NAMALWA (cell line): Measurements from ENCODE around the gene ANKRD13D.
"Not testable (repeated sequence)": the region's sequence is repeated elsewhere in the genome, so short reads cannot be mapped to it uniquely, and the experiment has no call there.

Experiments
- DNase-seq: peaks from one replicate; pipeline ENCODE4 v3.0.0-alpha.2; 2015; ENCODE audit warnings: low spot score

The ANKRD13D gene

DNA sequence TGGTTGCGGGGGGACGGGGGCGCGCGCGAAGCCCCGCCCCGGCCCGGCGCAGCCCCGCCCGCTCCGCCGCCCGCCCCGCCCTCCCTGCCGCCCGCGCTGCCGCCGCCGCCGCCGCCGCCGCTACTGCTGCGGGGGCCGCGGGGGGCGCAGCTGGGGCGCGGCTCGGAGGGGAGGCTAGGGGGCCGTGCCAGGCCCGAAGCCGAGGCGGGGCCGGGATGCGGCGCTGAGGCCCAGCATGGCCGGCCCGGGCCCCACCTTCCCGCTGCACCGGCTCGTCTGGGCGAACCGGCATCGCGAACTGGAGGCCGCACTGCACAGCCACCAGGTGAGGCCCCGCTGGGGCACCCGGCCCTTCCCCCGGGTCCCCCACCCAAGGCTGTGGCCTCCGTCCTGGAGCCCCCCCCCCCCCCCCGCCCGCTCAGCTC lies at the start of gene ANKRD13D:
Gene ANKRD13D (plus strand): TSS at position 78 of the 425 bp plus-strand sequence. CDS start 158 bp downstream, at position 236.
- no peak for DNase-seq

GRCh38 chr11:67239783-67240575 lies 49.1 kb upstream of the ANKRD13D start:
- peak; percentile 98 for DNase-seq

GRCh38 chr11:67240576-67241389 lies 48.3 kb upstream of the ANKRD13D start:
- DNase-seq = peak; percentile 91

DNA sequence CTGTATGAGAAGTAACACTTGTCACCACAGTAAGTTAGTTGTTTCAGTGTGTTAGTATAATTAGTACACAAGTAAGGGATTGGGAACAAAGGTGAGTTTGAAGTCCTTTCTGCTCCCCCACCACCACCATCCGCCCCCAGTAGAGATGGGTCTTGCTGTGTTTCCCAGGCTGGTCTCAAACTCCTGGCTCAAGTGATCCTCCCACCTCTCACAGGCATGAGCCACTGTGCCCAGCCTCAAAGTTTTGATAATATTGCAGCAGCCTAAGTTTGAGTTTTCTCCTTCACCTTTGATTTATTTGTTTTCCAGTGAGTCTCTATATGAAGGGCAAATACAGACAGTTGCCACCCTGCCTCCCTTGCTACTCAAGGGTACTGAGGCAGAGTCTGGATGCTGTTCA lies 46.6 kb upstream of the ANKRD13D start:
- DNase-seq = no peak

- DNase-seq = no peak
Observed at GRCh38 chr11:67243051-67243450, 46.1 kb upstream of the ANKRD13D start.

DNA sequence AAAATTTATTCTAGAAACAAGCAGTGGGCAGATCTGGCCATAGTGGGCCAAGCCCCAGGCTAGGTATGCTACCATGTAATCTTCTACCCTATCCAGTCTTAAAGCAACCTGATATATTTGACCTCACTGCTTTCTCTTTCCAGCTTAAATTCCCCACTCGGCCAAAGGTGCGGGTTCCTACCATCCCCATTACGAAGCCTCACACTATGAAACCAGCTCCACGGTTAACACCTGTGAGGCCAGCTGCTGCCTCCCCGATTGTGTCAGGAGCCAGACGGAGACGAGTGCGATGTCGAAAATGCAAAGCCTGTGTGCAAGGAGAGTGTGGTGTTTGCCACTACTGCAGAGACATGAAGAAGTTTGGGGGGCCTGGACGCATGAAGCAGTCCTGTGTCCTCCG lies 44.1 kb upstream of the ANKRD13D start:
- DNase-seq = no peak

GRCh38 chr11:67247946-67248550 lies 41.1 kb upstream of the ANKRD13D start:
- no peak for DNase-seq

- DNase-seq = no peak
Observed at GRCh38 chr11:67248653-67249052, 40.5 kb upstream of the ANKRD13D start.

- DNase-seq = no peak
Observed at GRCh38 chr11:67250059-67251043, 38.8 kb upstream of the ANKRD13D start.

DNA sequence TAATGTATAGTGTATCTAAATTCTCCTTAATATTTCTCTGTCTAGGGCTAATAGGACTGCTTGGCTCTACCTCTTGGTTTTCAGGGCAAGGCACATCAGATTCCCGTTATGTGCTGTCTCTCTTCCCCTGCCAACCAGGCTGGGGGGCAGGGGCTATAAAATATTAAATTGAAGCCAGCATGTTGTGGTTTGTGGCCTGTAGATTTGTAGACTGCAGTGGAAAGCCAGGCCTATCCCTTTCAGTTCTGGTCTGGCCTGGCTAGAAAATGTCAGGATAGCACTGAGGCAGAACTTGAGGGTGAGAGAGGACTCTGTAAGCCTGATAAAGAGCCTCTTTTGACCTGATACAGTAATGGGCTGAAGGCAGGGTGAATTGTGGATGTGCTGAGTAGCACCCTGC lies 37.3 kb upstream of the ANKRD13D start:
- no peak for DNase-seq

DNA sequence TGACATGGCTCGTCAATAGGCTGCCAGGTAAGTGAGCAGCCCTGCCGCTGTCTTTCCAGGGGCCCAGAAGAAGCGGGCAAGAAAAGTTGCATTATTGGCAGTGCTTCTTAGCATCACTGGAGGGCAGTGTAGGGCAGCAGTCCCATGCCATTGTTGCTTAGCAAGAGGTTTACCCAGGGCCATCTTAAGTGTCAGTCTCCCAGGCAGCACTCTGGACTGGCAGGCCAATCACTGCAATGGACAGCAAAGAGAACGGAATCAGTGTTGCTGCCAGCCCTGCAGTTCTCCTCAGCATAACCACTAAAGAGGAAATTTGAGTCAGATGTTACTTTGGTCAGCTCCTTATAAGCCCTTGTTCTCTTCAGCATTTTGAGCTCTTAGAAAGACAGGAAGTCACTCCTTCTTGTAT lies 36.3 kb upstream of the ANKRD13D start:
- DNase-seq = peak; percentile 58

DNA sequence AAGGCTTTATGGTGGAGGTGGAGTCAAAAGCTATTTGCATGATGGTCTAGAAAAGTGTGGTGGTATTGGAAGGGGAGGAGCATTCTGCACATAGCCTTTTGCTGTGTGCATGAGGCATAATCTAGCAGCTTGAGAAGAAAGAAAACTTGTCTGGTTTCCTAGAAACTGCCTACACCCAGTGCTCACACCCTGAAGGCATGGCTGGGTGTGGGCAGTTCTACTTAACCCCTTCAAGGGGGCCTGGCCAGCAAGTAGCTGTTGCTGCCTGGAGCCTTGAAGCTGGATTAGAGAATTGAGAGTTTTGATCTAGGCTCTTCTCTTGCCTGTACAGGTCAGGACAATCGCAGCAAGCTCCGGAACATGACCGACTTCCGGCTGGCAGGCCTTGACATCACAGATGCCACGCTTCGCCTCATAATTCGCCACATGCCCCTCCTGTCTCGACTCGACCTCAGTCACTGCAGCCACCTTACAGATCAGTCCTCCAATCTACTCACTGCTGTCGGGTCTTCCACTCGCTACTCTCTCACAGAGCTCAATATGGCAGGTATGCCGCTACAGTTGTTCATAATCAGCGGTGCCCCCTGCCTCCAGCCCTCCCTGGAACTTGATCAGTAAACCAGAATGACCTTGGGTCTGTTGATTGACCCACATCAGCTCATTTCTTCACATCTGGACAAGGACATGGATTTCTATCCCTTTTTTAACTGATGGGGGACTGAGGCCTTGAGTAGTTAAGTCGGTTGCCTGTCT lies 35.1 kb upstream of the ANKRD13D start:
- DNase-seq = no peak

- no peak for DNase-seq
Observed at GRCh38 chr11:67254798-67255197, 34.3 kb upstream of the ANKRD13D start.

- DNase-seq = no peak
Observed at GRCh38 chr11:67255353-67255752, 33.8 kb upstream of the ANKRD13D start.

DNA sequence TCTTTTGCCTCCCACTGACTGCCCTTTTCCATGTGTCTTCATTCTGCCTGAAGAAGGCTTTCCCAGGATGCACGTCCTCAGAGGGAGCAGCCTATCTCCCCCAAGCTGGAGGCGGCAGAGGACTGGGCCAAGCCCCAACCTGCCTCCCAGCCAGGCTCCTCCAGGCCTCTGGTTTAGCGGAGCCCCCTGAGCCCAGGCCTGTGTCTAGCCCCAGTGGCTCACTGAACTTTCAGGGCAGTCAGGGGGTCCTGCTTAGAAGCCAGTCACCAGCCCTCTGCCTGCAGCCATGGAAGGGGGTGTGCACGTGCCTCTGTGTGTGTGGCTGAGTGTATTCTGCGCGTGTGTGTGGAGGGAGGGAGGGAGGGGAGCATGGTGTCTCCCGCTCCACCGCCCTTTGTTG lies 33.2 kb upstream of the ANKRD13D start:
- DNase-seq = no peak

DNA sequence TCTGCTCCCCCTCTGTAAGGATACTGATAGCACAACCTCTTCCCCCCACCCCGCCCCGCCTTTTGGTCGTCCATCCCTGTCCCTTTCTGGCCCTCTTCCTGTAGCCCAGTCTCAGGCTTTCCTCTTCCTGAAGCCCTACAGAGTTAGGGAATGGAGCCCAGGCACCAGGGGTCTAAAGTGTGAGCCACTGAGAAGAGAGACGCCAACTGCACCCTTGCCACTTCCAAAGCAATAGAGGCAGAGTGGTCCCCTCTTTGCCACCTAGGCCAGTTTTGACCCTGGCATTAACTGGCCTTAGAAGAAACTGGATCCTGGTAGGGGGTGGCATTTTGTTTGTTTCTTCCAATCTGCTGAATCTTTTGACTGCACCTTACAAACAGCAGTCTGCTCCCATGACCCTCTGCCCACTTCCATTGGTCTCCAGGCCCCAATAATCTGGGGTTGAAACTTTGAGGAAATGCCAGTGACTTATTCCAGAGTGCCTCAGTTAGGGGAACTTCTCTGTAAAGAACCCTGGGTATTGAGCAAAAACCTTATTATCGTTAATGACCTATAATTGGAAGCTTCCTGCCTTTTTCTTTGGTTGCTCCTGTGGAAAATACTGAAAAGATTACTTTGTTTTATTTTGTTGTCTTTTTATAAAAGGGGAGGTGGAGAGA lies 32.5 kb upstream of the ANKRD13D start:
- no peak for DNase-seq

DNA sequence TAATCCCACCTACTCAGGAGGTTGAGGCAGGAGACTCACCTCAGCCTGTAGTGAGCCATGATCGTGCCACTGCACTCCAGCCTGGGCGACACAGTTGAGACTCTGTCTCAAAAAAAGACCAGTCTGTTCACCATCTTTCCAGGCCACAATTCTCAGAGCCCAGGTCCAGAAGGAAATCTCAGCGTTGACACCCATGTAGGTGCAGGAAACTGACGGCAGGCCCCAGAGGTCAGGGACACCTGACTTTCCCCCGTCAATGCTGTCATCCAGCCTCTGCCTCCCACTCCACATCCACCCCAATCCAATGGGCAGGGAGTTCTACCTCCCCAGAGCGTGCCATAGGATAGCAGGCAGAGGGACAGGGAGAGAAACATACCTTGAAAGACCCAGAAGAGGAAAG lies 28.7 kb upstream of the ANKRD13D start:
- no peak for DNase-seq

DNA sequence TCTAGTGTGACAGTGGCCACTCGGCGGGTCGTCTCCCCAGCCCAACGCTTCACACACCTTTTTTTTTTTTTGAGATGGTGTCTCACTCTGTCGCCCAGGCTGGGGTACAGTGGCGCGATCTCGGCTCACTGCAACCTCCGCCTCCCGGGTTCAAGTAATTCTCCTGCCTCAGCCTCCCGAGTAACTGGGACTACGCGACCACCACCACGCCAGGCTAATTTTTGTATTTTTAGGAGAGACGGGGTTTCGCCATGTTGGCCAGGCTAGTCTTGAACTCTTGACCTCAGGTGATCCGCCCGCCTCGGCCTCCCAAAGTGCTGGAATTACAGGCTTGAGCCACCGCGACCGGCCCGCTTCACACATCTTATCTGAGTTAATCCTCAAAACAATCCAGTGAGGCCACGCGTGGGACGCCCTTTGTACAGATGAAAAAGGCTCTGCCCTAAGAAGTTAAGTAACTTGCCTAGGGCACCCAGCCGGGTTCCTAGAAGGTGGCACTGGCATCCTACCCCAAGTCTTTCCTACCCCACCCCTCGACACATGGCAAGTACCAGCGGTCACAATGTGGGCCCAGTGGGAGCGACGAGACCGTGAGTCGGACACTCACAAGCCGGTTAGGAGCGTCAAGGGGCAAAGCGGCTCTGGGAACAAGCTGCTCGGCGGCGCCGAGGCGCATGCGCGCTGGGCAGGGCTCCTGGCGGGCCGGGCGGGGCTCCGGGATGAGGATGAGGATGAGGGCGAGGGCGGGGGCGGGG lies 28.0 kb upstream of the ANKRD13D start:
- DNase-seq = not testable (repeated sequence)

DNA sequence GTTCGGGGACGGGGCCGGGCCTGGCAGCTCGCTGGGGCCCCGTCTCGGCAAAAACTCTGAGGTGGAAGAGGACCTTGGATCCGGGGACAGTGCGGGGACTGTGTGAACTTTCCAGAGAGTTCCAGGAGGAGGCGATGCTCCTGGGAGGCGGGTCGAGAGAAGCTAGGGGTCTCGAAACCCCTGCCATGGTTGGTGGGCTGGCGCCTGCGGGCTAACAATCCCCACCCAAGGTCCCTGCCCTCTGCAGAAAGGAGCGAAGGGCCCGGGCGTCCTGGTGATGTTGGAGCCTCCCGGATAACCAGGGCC lies 27.5 kb upstream of the ANKRD13D start:
- DNase-seq = no peak
